Left lung (tissue), 10 donors: Measurements from ENCODE around the gene OSBPL3. TPM values are rescaled to one million over a fixed set of nuclear protein-coding genes. Genes with fewer than 3 reads are reported as not detected.

ENCODE experiments used
- ATAC-seq: fragments of 200-7000 bp; cut with Tn5 transposase; one replicate; pipeline ENCODE4 v1.9.1; 2020; ENCODE audit warnings: moderate library complexity
- DNase-seq, 4 donors: peaks; one replicate each; pipeline ENCODE4 v3.0.0-alpha.2; 2013 to 2020
- H3K27ac ChIP-seq, 2 donors: fragments of 200-600 bp; sonication (generic) in 1 of 2; one replicate each; pipeline versions ENCODE4 v1.5.0 to v1.8.0; 2020 to 2021
- H3K27me3 ChIP-seq, 2 donors: fragments of 200-600 bp; sonication (generic) in 1 of 2; one replicate each; pipeline versions ENCODE4 v1.5.0 to v1.8.0; 2020 to 2021
- H3K36me3 ChIP-seq, 2 donors: fragments of 200-600 bp; sonication (generic) in 1 of 2; one replicate each; pipeline versions ENCODE4 v1.5.0 to v1.8.0; 2020 to 2021
- H3K4me1 ChIP-seq, 2 donors: fragments of 200-600 bp; one replicate each; pipeline ENCODE4 v1.8.0; 2021
- H3K4me3 ChIP-seq, 2 donors: fragments of 200-600 bp; sonication (generic) in 1 of 2; one replicate each; pipeline versions ENCODE4 v1.5.0 to v1.8.0; 2020 to 2021; ENCODE audit warnings: mild to moderate bottlenecking in 1 of 2
- H3K9me3 ChIP-seq, 2 donors: fragments of 200-600 bp; sonication (generic) in 1 of 2; one replicate each; pipeline versions ENCODE4 v1.5.0 to v1.8.0; 2020 to 2021
- intact Hi-C, 2 donors: fragments of 100-400 bp; cut with DNase I; formaldehyde crosslinking; loops; one replicate each; pipeline versions ENCODE4 v1.11.2 to v1.14.2; 2022
- polyA plus RNA-seq, 6 donors: library from polyadenylated mRNA; unstranded; fragments of 120-200 nt; gene quantifications; one replicate each; pipeline ENCODE4 v1.2.1, GENCODE V29; 2013; ENCODE audit not compliant: insufficient read length in 6 of 6
- total RNA-seq, 2 donors: library from RNA; stranded (reverse); fragmentation: NEBNext Ultra II Directional; extraction: Animal tissue kit (Norgen Biotek cat#: 25700); gene quantifications; one replicate each; pipeline ENCODE4 v1.2.1, GENCODE V29; 2021
- TF ChIP-seq, protein P1 (sequence below), 2 donors: fragments of 200-600 bp; sonication (generic) in 1 of 2; IDR thresholded peaks; one replicate each; pipeline versions ENCODE4 v1.5.0 to v1.8.0; 2021; ENCODE audit warnings: antibody characterized with exemption in 2 of 2
- donor health status: DM: no; HTN: yes; CAD: no.
- donor health status: DM: no; HTN: no; CAD: no.

The OSBPL3 gene
- total and polyA plus RNA-seq, 8 donors = 2.3 to 30.5 (median 3.3) TPM

DNA sequence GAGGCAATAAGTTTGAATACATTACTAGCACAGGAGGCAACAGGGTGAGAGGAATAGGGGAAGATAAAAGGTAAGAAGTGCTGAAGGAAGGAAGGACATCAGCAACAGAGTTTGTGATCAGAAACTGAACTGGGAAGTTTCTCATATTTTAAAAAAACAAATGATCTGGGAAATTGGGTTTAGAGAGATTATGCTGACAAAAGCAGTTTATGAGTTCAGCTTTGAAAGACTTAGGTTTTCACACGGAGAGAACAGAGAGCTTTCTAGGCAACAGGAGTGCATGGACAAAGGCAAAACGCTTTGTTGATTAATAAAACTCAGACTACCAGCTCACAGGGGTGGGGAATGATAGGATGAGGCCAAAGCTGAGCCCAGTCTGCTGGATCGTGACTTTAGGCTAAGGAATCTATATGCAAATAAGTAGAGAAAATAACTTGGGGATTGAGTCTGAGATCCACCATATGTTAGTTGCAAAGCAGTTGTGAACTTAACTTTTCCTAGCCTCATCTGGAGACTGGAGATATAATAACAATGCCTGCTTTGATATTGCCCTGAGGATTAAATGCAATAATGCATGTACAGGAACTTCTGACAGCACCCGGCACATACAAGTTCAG lies 4.2 kb downstream of the OSBPL3 start:
- DNase-seq = no peak
- H3K4me1 ChIP-seq = peaks cover 0 to 16% of the 10 kb centered on the region in 2 donors
- H3K9me3 ChIP-seq = no peaks in the 10 kb centered on the region
- ATAC-seq = no peak
- no peak overlapping the region for H3K27ac ChIP-seq
- no peaks in the 10 kb centered on the region for H3K36me3 ChIP-seq
- H3K27me3 ChIP-seq = peaks cover 0 to 22% of the 10 kb centered on the region in 2 donors
- TF ChIP-seq, protein P1, sequence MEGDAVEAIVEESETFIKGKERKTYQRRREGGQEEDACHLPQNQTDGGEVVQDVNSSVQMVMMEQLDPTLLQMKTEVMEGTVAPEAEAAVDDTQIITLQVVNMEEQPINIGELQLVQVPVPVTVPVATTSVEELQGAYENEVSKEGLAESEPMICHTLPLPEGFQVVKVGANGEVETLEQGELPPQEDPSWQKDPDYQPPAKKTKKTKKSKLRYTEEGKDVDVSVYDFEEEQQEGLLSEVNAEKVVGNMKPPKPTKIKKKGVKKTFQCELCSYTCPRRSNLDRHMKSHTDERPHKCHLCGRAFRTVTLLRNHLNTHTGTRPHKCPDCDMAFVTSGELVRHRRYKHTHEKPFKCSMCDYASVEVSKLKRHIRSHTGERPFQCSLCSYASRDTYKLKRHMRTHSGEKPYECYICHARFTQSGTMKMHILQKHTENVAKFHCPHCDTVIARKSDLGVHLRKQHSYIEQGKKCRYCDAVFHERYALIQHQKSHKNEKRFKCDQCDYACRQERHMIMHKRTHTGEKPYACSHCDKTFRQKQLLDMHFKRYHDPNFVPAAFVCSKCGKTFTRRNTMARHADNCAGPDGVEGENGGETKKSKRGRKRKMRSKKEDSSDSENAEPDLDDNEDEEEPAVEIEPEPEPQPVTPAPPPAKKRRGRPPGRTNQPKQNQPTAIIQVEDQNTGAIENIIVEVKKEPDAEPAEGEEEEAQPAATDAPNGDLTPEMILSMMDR (IDR thresholded peaks at IDR 0.05) = no peak
- H3K4me3 ChIP-seq = no peak overlapping the region
- intact Hi-C loops = no loop called here

DNA sequence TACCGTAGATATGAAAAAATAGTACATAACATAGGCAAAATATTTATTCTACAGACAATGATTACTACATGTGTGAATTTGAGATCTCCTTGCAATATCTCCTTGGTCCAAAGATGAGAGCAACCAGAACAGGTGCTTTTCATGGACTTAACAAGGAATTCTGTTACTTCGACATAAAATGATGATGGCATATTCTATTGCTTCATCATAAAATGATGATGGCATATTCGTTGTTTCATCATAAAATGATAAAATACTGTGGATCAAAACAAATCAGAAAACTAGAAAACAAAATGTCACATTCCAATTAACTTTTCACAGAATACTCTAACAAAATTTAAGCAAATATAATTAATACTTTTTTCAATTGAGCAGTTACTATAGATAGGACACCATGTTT lies 4.8 kb downstream of the OSBPL3 start:
- peaks cover 0 to 18% of the 10 kb centered on the region in 2 donors for H3K27me3 ChIP-seq
- H3K27ac ChIP-seq = no peak overlapping the region
- ATAC-seq (no peak), DNase-seq (no peak)
- TF ChIP-seq, protein P1 (IDR thresholded peaks at IDR 0.05) = no peak
- intact Hi-C loops = no loop called here
- no peaks in the 10 kb centered on the region for H3K9me3 ChIP-seq
- no peaks in the 10 kb centered on the region for H3K36me3 ChIP-seq
- no peak overlapping the region for H3K4me3 ChIP-seq
- H3K4me1 ChIP-seq = peaks cover 0 to 15% of the 10 kb centered on the region in 2 donors

DNA sequence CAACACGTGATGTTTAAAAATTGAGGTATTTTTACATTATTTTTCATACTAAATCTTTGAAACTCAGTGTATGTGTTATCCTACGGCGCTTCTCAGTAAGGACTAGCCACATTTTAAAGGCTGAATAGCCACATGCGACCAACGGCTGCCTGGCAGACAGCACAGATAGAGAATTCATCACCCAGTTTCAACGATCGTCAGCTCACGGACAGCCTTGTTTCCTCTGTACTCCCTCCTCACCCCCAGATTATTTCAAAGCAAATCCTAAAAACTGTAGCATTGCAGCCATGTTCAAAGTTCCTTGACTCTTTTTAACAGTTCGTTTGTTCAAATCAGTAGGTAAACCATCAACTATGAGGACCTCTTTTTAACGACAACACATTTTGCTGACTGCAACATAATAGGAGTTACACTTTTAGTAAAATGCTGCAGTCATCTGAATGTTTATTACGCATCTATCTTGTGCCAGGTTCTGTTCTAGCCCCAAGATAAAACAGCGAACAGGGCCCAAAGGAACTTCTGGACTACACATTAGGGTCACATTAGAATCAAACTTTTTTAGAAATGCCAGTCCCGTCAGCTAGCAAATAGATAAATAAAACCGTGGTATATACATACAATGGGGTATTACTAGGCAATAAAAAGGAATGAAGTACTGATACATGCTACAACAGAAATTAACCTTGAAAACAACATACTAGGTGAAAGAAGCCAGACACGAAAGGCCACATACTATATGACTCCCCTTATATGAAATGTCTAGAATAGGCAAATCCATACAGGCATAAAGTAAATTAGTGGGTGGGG lies 5.7 kb downstream of the OSBPL3 start:
- H3K27me3 ChIP-seq = peaks cover 0 to 10% of the 10 kb centered on the region in 2 donors
- H3K36me3 ChIP-seq = no peaks in the 10 kb centered on the region
- intact Hi-C loops = no loop called here
- DNase-seq (no peak), ATAC-seq (no peak)
- no peaks in the 10 kb centered on the region for H3K9me3 ChIP-seq
- TF ChIP-seq, protein P1 (IDR thresholded peaks at IDR 0.05) = no peak
- H3K4me1 ChIP-seq = peaks cover 0 to 12% of the 10 kb centered on the region in 2 donors
- no peak overlapping the region for H3K4me3 ChIP-seq
- H3K27ac ChIP-seq = no peak overlapping the region

DNA sequence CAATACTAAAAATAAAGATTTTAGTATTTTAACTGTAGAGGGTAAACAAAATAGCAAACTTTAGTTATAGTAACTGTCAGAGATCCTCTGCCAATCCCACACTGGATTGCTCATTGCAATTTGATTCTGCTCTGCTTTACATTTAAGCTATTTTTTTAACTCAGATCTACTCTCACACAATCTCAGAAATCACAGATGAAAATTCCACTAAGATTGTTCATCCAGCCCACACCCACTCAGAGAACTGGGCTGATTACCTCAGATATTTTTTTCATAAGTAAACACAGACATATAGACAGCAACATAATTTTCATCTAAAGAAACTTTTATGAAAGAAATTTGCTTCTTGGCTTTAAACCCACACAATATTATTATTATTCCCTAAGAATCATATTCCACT lies 7.0 kb downstream of the OSBPL3 start:
- H3K9me3 ChIP-seq = no peaks in the 10 kb centered on the region
- H3K4me1 ChIP-seq = no peaks in the 10 kb centered on the region
- intact Hi-C loops = no loop called here
- DNase-seq (no peak), ATAC-seq (no peak)
- no peaks in the 10 kb centered on the region for H3K27me3 ChIP-seq
- H3K27ac ChIP-seq = no peak overlapping the region
- no peaks in the 10 kb centered on the region for H3K36me3 ChIP-seq
- H3K4me3 ChIP-seq = no peak overlapping the region
- TF ChIP-seq, protein P1 (IDR thresholded peaks at IDR 0.05) = no peak

DNA sequence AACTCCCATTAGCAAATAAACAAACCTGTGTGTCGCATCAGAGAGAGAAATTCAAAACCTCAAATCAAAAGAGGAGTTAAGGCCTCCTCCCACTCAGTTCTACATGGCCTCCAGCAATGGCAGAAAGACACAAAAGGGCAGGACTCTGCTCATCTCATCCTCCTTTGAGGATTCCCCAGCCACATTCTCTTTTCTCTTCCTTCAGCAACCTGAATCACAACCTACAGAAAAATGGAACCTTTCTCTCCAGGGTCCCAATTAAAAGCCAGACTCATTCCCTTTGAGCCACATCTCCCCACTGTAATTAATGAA lies 7.9 kb downstream of the OSBPL3 start:
- ATAC-seq (no peak), DNase-seq (no peak)
- H3K9me3 ChIP-seq = no peaks in the 10 kb centered on the region
- no peaks in the 10 kb centered on the region for H3K27me3 ChIP-seq
- intact Hi-C loops = no loop called here
- H3K4me3 ChIP-seq = no peak overlapping the region
- TF ChIP-seq, protein P1 (IDR thresholded peaks at IDR 0.05) = no peak
- no peak overlapping the region for H3K27ac ChIP-seq
- H3K4me1 ChIP-seq = no peaks in the 10 kb centered on the region
- no peaks in the 10 kb centered on the region for H3K36me3 ChIP-seq
